WTC11 (cell line): ENCODE results near the gene CCR9. TPM values are rescaled to one million over a fixed set of nuclear protein-coding genes. Genes with fewer than 3 reads are reported as not detected.

Experiments
- ATAC-seq: fragments of 200-7000 bp; cut with Tn5 transposase; 2 replicates; pipeline ENCODE4 v1.10.0; 2021; ENCODE audit warnings: mild to moderate bottlenecking, moderate library complexity
- CTCF ChIA-PET: fragments of 300-600 bp; sonication (Branson Sonifier 250); formaldehyde crosslinking; loops from one replicate; lab custom pipeline; 2021; ENCODE audit warnings: antibody characterized with exemption; lab: Charles Lee
- POLR2A ChIA-PET: fragments of 350-600 bp; sonication (Branson Sonifier 250); formaldehyde crosslinking; loops from one replicate; lab custom pipeline; 2021; ENCODE audit warnings: antibody characterized with exemption; lab: Charles Lee
- DNase-seq: peaks from one replicate; pipeline ENCODE4 v3.0.0; 2021; ENCODE audit warnings: low spot score
- H3K27ac Mint-ChIP-seq: 2 replicates; pipeline ENCODE4 v1.8.0; 2021; ENCODE audit warnings: mixed read lengths
- H3K27me3 Mint-ChIP-seq: 2 replicates; pipeline ENCODE4 v1.8.0; 2021; ENCODE audit warnings: low read depth, mild to moderate bottlenecking, moderate library complexity, mixed read lengths
- H3K36me3 Mint-ChIP-seq: 2 replicates; pipeline ENCODE4 v1.8.0; 2021; ENCODE audit warnings: mixed read lengths
- H3K4me1 Mint-ChIP-seq: 2 replicates; pipeline ENCODE4 v1.8.0; 2022; ENCODE audit warnings: mixed read lengths
- H3K4me3 Mint-ChIP-seq: 2 replicates; pipeline ENCODE4 v1.8.0; 2021; ENCODE audit warnings: mild to moderate bottlenecking, moderate library complexity, mixed read lengths
- H3K9me3 Mint-ChIP-seq: 2 replicates; pipeline ENCODE4 v1.8.0; 2021; ENCODE audit warnings: mixed read lengths
- AR ChIP-seq: fragments of 250-450 bp; sonication (Bioruptor Pico); IDR thresholded peaks from 2 replicates; pipeline ENCODE4 v1.9.0; 2021; ENCODE audit warnings: mild to moderate bottlenecking
- ARID4B ChIP-seq: sonication (generic); formaldehyde crosslinking; IDR thresholded peaks from 2 replicates; pipeline ENCODE4 v1.8.0; 2023; ENCODE audit warnings: missing genetic modification reagents, mild to moderate bottlenecking, borderline replicate concordance
- ATF1 ChIP-seq: sonication (generic); formaldehyde crosslinking; IDR thresholded peaks from 2 replicates; pipeline ENCODE4 v1.8.1; 2023; ENCODE audit warnings: mild to moderate bottlenecking, moderate library complexity, missing genetic modification reagents
- E2F1 ChIP-seq: sonication (generic); formaldehyde crosslinking; IDR thresholded peaks from 2 replicates; pipeline ENCODE4 v1.8.0; 2022; ENCODE audit warnings: mild to moderate bottlenecking, missing genetic modification reagents
- E2F5 ChIP-seq: sonication (generic); formaldehyde crosslinking; IDR thresholded peaks from 2 replicates; pipeline ENCODE4 v1.8.1; 2022; ENCODE audit warnings: mild to moderate bottlenecking, moderate library complexity, missing genetic modification reagents
- ELF4 ChIP-seq: sonication (generic); formaldehyde crosslinking; IDR thresholded peaks from 2 replicates; pipeline ENCODE4 v1.8.1; 2022; ENCODE audit warnings: low read depth, mild to moderate bottlenecking, moderate library complexity, missing genetic modification reagents
- GABPB1 ChIP-seq: sonication (generic); formaldehyde crosslinking; IDR thresholded peaks from 2 replicates; pipeline ENCODE4 v1.8.1; 2023; ENCODE audit warnings: mild to moderate bottlenecking, missing genetic modification reagents
- GTF2I ChIP-seq: fragments of 250-450 bp; sonication (Bioruptor Pico); conservative IDR thresholded peaks from 2 replicates; pipeline ENCODE4 v1.4.0; 2021; ENCODE audit warnings: mild to moderate bottlenecking
- KAT7 ChIP-seq: sonication (generic); formaldehyde crosslinking; IDR thresholded peaks from 2 replicates; pipeline ENCODE4 v1.8.1; 2023; ENCODE audit warnings: missing genetic modification reagents, mild to moderate bottlenecking, borderline replicate concordance
- NR2C2 ChIP-seq: sonication (generic); formaldehyde crosslinking; IDR thresholded peaks from 2 replicates; pipeline ENCODE4 v1.8.0; 2022; ENCODE audit warnings: mild to moderate bottlenecking, missing genetic modification reagents
- RORB ChIP-seq: fragments of 250-450 bp; sonication (Bioruptor Pico); IDR thresholded peaks from 2 replicates; pipeline ENCODE4 v1.9.0; 2021; ENCODE audit warnings: mild to moderate bottlenecking
- STAT6 ChIP-seq: sonication (generic); formaldehyde crosslinking; conservative IDR thresholded peaks from 2 replicates; pipeline ENCODE4 v1.8.1; 2023; ENCODE audit warnings: mild to moderate bottlenecking, low read depth, missing genetic modification reagents, moderate library complexity
- TEAD4 ChIP-seq: sonication (generic); formaldehyde crosslinking; IDR thresholded peaks from 2 replicates; pipeline ENCODE4 v1.8.0; 2022; ENCODE audit warnings: mild to moderate bottlenecking, missing genetic modification reagents
- ZMAT4 ChIP-seq: fragments of 250-450 bp; sonication (Bioruptor Pico); IDR thresholded peaks from 2 replicates; pipeline ENCODE4 v1.9.0; 2021; ENCODE audit warnings: mild to moderate bottlenecking
- ZNF219 ChIP-seq: sonication (generic); formaldehyde crosslinking; IDR thresholded peaks from 2 replicates; pipeline ENCODE4 v1.8.0; 2023; ENCODE audit warnings: missing genetic modification reagents, mild to moderate bottlenecking, borderline replicate concordance
- ZNF671 ChIP-seq: fragments of 250-450 bp; sonication (Bioruptor Pico); IDR thresholded peaks from 2 replicates; pipeline ENCODE4 v1.8.0; 2021; ENCODE audit warnings: mild to moderate bottlenecking
- total RNA-seq: library from RNA; stranded (reverse); gene quantifications from 3 replicates; pipeline ENCODE4 v1.2.3, GENCODE V29; 2021
- TF ChIP-seq, protein P1 (sequence below): sonication (generic); formaldehyde crosslinking; IDR thresholded peaks from 2 replicates; pipeline ENCODE4 v1.8.0; 2022; ENCODE audit warnings: mild to moderate bottlenecking, missing genetic modification reagents
- TF ChIP-seq, protein P2 (sequence below): sonication (generic); formaldehyde crosslinking; IDR thresholded peaks from 2 replicates; pipeline ENCODE4 v1.8.1; 2022; ENCODE audit warnings: low read depth, mild to moderate bottlenecking, moderate library complexity, missing genetic modification reagents, borderline replicate concordance

The CCR9 gene
- total RNA-seq, 1 experiment from 2014 or later: not detected

DNA sequence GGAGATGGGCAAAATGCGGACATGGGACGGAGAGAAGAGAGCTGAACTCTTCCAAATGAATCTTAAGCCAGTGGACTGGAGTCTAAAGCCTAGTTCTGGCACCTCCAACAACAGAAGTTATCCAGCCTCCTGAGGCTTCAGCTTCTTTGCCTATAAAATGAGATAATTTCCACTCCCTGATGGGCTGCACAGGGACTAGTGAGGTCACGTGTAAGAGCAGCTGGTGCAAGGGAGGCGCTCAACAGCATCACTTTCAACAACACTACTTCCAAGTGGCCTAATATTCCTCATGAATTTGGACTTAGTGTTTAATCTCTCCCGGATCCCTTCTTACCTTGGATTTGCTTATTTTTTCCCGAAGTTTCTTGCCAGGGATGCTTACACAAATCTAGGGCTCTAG lies 65.6 kb downstream of the CCR9 start (continued):
- no peak for TF ChIP-seq ATF1
- TF ChIP-seq STAT6 (CRISPR knock-in tag): no peak
- TF ChIP-seq GABPB1 (CRISPR knock-in tag): no peak
- no peak for TF ChIP-seq ZNF219 (CRISPR knock-in tag)
- no peak for TF ChIP-seq TEAD4 (CRISPR knock-in tag)
- TF ChIP-seq KAT7 (CRISPR knock-in tag): no peak
- no peak for TF ChIP-seq ARID4B (CRISPR knock-in tag)

DNA sequence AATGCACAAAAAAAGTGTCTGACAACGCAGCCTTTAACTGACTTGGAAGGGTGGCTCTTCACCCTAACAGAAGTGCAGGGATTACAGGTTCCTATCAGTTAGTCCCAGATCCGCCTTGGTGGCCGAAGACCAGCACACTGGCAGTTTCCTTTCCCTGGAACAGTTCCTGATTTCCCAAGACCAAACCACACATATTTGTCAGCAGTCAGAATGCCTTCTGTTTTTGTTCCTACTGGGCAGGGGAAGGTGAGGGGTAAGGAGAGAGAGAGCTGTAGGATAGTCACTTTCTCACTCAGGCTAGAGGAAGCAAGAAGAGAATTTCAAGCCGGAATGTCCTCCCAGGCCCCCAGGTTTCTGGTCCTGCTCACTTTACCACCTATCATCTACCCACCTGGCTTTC lies 66.1 kb downstream of the CCR9 start:
- Mint-ChIP-seq H3K4me1 (no peaks in the 10 kb centered on the region), H3K36me3 (peaks cover 62% of the 10 kb centered on the region), H3K27ac (no peak overlapping the region), H3K9me3 (no peaks in the 10 kb centered on the region), H3K4me3 (no peak overlapping the region), H3K27me3 (no peaks in the 10 kb centered on the region)
- ChIA-PET POLR2A (no interaction called here), CTCF (no interaction called here)
- ATAC-seq (no peak), DNase-seq (no peak)
- TF ChIP-seq ELF4 (CRISPR knock-in tag) (no peak), E2F5 (CRISPR knock-in tag) (no peak), ZMAT4 (CRISPR knock-in tag) (no peak), E2F1 (CRISPR knock-in tag) (no peak), GTF2I (CRISPR knock-in tag) (no peak), NR2C2 (no peak), AR (CRISPR knock-in tag) (no peak), STAT6 (CRISPR knock-in tag) (no peak), RORB (no peak), ZNF671 (CRISPR knock-in tag) (no peak)
- TF ChIP-seq, protein P1, sequence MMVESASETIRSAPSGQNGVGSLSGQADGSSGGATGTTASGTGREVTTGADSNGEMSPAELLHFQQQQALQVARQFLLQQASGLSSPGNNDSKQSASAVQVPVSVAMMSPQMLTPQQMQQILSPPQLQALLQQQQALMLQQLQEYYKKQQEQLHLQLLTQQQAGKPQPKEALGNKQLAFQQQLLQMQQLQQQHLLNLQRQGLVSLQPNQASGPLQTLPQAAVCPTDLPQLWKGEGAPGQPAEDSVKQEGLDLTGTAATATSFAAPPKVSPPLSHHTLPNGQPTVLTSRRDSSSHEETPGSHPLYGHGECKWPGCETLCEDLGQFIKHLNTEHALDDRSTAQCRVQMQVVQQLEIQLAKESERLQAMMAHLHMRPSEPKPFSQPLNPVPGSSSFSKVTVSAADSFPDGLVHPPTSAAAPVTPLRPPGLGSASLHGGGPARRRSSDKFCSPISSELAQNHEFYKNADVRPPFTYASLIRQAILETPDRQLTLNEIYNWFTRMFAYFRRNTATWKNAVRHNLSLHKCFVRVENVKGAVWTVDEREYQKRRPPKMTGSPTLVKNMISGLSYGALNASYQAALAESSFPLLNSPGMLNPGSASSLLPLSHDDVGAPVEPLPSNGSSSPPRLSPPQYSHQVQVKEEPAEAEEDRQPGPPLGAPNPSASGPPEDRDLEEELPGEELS (CRISPR knock-in tag): no peak
- TF ChIP-seq, protein P2, sequence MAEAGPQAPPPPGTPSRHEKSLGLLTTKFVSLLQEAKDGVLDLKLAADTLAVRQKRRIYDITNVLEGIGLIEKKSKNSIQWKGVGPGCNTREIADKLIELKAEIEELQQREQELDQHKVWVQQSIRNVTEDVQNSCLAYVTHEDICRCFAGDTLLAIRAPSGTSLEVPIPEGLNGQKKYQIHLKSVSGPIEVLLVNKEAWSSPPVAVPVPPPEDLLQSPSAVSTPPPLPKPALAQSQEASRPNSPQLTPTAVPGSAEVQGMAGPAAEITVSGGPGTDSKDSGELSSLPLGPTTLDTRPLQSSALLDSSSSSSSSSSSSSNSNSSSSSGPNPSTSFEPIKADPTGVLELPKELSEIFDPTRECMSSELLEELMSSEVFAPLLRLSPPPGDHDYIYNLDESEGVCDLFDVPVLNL (CRISPR knock-in tag): no peak
